HG02938 (cell line): ENCODE measurements around the gene LYSET.
"Not testable (repeated sequence)": the region's sequence is repeated elsewhere in the genome, so short reads cannot be mapped to it uniquely, and the experiment has no call there.

Experiments
- ATAC-seq: cut with Tn5 transposase; IDR thresholded peaks from one replicate; pipeline ENCODE4 v1.9.1; 2021; ENCODE audit warnings: mild to moderate bottlenecking, moderate library complexity; ENCODE audit not compliant: unreplicated experiment

Gene LYSET

GRCh38 chr14:93214598-93214997, 29.5 kb downstream of the LYSET start:
- ATAC-seq = no peak

GRCh38 chr14:93219103-93219726, 34.1 kb downstream of the LYSET start:
- peak; percentile 59 for ATAC-seq

- no peak for ATAC-seq
Observed at GRCh38 chr14:93220509-93220908, 35.4 kb downstream of the LYSET start.

- ATAC-seq = no peak
Observed at GRCh38 chr14:93223565-93223964, 38.4 kb downstream of the LYSET start.

- ATAC-seq = no peak
Observed at GRCh38 chr14:93228550-93228949, 43.4 kb downstream of the LYSET start.

- ATAC-seq = no peak
Observed at GRCh38 chr14:93230539-93230938, 45.4 kb downstream of the LYSET start.

- no peak for ATAC-seq
Observed at GRCh38 chr14:93231129-93231979, 46.2 kb downstream of the LYSET start.

- ATAC-seq = no peak
Observed at GRCh38 chr14:93232159-93232558, 47.0 kb downstream of the LYSET start.

- ATAC-seq = not testable (repeated sequence)
Observed at GRCh38 chr14:93233078-93233477, 48.0 kb downstream of the LYSET start.

- ATAC-seq = no peak
Observed at GRCh38 chr14:93234798-93235197, 49.7 kb downstream of the LYSET start.
